GM23248 (cell line): ENCODE measurements around the gene ANGPT4.

Experiments
- EZH2 ChIP-seq: fragments of 200-600 bp; sonication (generic); IDR thresholded peaks from 2 replicates; pipeline ENCODE4 v1.6.1; 2018; ENCODE audit warnings: antibody characterized with exemption, mild to moderate bottlenecking; ENCODE audit not compliant: insufficient read depth, poor library complexity, severe bottlenecking
- EZH2phosphoT487 ChIP-seq: fragments of 200-600 bp; sonication (generic); IDR thresholded peaks from 2 replicates; pipeline ENCODE4 v1.6.1; 2018; ENCODE audit warnings: antibody characterized with exemption, moderate library complexity, mild to moderate bottlenecking, low read depth; ENCODE audit not compliant: insufficient read depth

GRCh38 chr20:855466-856360 lies 60.4 kb downstream of the ANGPT4 start:
- TF ChIP-seq EZH2 (no peak), EZH2phosphoT487 (no peak)
